GM19452 (cell line): Measurements from ENCODE around the gene OSBPL6.

Experiments
- ATAC-seq: cut with Tn5 transposase; IDR thresholded peaks from one replicate; pipeline ENCODE4 v1.9.1; 2021; ENCODE audit not compliant: unreplicated experiment

OSBPL6 gene

GRCh38 chr2:178426388-178426787 is 232.1 kb downstream of the OSBPL6 start:
- no peak for ATAC-seq

DNA sequence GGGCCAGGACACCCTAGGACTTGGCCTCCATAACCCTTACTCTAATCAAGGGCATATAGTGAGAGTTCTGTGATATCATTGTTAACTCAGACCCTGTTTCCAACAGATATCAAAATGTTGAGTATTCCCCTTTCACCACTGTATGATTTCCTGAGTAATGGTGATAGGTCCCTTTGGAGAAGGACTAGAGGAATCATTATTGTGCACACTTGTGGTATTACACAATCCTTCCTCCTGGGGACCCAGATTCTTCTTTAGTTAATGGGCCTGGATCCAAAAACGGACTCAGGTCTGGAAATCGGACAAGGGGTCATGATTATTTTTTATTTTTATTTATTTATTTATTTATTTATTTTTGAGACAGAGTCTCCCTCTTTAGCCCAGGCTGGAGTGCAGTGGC is 233.1 kb downstream of the OSBPL6 start:
- no peak for ATAC-seq

DNA sequence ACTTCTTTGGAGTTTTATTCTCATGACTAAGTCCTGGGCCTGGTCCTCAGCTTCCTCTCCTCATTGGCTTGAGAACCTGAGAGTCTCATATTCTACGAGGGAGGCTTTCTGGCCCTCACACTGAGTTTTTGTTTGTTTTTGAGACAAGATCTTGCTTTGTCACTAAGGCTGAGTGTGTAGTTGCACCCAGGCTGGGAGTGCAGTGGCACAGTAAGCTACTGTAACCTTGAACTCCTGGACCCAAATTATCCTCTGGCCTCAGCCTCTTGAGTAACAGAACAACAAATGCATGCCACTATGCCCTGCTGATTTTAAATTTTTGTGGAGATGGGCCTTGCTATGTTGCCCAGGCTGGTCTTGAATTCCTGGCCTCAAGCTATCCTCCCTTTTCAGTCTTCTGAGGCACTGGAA is 234.1 kb downstream of the OSBPL6 start:
- no peak for ATAC-seq

DNA sequence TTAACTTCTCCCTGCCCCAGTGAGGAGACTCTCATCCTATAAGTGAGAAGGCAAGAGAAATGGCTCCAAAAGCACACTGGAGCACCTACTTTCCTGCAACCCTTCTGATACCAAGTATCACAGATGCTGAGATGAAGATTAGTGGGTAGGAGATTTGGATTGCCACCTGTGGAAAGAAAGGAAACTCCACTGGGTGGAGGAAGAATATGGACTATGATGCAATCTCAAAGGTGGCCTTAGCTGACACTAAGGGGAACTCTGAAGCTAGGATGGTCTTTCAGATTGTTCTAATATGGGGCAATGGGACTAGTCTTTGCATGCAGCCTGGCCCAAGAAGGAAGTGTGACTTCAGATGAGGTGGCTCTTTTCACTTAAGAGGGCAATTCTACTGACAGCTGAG is 235.0 kb downstream of the OSBPL6 start:
- no peak for ATAC-seq

DNA sequence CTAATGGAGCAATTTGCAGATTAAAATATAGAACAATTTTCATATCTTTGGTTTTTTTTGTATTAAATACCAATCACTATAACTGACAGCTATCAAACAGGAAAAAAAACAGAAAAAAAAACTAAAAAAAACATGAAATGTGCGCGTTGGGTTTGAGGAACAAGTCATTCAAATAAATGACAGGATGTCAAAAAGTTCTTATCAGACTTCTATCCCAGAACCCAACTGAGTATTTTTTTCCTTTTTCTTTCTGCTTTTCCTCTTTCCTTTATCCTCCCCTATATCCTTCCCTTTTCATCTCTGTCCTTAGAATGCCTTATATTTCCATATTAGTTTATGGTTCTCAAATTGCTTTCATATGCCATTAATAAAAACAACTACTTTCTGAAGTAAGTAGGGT is 242.3 kb downstream of the OSBPL6 start:
- no peak for ATAC-seq

- no peak for ATAC-seq
These were observed 247.1 kb downstream of the OSBPL6 start for GRCh38 chr2:178441426-178441825.

DNA sequence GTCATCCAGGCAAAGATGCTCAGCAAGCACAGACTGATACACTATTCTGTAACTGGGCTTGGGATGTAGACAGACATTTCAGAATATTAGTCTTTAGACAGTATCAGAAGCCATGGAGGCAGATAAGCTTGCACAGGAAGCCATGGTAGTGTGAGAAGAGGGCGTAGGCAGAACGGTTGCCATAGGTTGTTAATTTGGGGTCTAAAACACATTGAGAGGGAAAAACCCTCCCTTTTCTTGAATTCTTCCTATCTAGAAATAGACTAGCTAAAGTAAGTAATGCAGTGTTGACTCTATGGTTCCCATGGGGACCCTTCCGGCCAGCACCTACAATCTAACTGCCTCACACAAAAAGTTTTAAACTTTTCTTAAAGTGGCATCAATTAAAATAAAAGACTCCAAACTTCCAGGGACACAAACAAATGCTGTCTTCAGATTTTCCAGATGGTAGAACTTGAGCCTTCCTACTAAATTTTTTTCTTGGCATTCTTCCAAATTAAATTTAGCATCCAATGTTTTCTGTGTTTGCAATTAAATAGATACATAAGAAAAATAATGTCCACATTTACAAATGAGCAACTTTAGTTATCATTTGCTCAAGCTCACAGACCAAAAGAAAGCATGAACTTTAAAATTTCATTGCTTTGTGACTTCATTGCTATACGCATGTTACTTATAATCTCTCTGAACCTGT is 254.8 kb downstream of the OSBPL6 start:
- no peak for ATAC-seq

DNA sequence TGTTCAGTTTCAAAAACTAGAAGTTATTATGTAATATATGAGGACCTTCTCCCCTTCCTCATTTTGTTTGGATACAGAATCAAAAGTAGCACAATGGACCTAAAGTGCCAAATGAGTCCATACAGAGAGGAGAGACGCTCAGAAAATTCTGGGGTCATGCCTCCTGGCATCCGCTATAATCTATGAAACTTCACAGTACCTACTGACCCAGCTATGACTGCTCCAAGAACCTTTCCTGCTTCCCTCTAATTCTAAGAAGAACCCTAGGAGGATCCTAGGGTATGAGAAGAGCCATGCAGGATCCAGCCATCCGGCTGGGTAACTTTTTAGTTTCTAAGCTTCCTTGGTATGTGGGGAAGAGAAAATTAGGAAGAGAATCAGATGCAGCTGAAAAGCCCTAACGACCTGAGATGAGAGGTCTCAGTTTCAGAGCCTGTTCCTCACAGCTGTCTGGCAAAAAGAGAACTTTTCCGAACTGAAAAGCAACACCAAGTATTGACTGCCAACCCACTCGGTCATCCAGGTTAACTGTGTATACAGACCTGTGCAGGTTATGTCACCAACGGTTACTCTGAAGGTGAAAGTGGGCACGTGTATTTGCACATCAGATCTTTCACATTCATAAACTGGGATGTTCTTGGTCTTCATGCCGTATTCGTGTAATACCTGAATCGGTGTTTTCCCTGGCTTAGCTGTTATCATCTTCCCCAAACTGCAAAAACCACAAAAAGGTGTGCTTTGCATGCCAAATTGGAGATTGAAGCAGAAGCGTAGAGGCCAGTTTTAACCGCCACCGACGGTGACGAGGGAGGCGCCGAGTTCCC is 255.6 kb downstream of the OSBPL6 start:
- ATAC-seq, result peak; percentile 2

GRCh38 chr2:178450524-178450773 is 256.1 kb downstream of the OSBPL6 start:
- peak; percentile 49 for ATAC-seq

DNA sequence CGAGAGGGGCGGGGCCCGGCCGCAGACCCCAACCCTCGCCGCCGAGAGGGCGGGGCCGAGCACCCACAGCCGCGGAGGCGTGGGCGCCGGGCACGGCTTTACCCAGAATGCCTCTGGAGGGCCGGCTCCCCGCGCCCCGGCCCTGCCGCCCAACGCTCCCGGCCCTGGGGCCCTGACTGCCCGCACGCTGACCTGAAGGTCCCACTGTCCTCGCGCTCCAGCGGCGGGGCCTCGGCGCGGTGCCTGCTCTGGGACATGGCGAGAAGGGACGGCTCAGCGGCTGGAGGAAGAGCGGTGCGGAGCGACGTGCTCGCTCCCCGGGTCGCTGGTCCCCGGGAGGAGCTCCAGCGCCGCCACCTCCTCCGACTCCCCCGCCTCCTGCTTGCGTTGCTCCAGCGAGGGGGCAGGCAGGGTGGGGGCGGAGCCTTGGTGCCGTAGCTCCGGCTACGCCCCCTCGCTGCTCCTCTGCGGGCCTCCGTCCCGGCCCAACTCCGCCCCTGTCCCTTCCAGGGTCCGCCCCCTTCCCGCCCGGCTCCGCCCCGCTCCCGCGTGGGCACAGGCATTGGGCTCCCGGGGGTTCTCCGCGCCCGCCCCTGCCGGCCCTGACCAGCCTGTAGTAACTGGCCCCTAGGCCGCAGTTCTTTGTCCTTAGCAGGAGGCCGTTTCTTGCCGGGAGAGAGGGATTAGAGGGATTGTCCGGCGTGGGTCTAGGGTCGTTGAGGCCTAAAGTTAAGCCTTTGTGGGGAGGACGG is 256.6 kb downstream of the OSBPL6 start, which contains the start of the genes PJVK and PRKRA:
Gene PJVK (plus strand): TSS at position 605 of the 752 bp plus-strand sequence. CDS start 2,032 bp downstream, outside the sequence.
Gene PRKRA (minus strand): TSS at position 402 of the 752 bp plus-strand sequence. CDS start 145 bp downstream, at position 257.
- ATAC-seq, result peak; percentile 83

DNA sequence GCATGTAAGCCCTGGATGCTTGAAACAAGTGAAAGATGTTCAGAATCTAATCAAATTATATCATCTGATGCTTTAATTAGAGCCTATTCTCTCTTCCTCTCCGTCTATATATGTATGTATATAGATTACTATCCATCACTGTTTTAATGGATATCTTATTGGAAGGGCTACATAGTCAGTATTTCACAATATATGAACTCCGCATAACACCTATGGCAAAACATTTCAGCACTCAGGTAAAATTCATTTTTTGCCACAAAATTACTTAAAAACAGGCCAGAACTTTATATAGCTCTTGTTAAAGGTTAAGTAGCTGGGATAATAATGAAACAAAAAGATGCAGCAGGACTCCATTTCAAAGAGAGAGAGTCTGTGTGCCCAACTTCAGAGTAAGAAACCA is 258.0 kb downstream of the OSBPL6 start:
- no peak for ATAC-seq
